GM06990 (cell line): ENCODE data around the gene AHNAK2.
A peak's percentile ranks its signal among the peaks of the same experiment; 100 is the strongest.

Source experiments
- DNase-seq: peaks from one replicate; pipeline ENCODE4 v3.0.0-alpha.2; 2011; ENCODE audit not compliant: insufficient read length; ENCODE audit errors: extremely low read depth
- H3K27me3 ChIP-seq: replicated peaks from 2 replicates; pipeline ENCODE4 v1.6.0; 2011; ENCODE audit warnings: low read length; ENCODE audit not compliant: control insufficient read depth, insufficient read depth
- H3K36me3 ChIP-seq: 2 replicates; pipeline ENCODE4 v1.5.1; 2011; ENCODE audit warnings: low read length; ENCODE audit not compliant: control insufficient read depth, insufficient read depth
- H3K4me3 ChIP-seq: replicated peaks from 2 replicates; pipeline ENCODE4 v1.5.1; 2011; ENCODE audit warnings: low read depth, mild to moderate bottlenecking, control low read depth, low read length
- CTCF ChIP-seq: IDR thresholded peaks from 2 replicates; pipeline ENCODE4 v1.5.1; 2011; ENCODE audit warnings: low read length, control low read depth, mild to moderate bottlenecking, inconsistent platforms; ENCODE audit not compliant: insufficient read depth, poor library complexity, severe bottlenecking

The AHNAK2 gene

GRCh38 chr14:105019861-105020814, 42.0 kb upstream of the AHNAK2 start:
- peak overlapping the region; percentile 76 for H3K4me3 ChIP-seq
- no peaks in the 10 kb centered on the region for H3K27me3 ChIP-seq
- peaks cover 1% of the 10 kb centered on the region for H3K36me3 ChIP-seq
- peak; percentile 5 for TF ChIP-seq CTCF
- peak; percentile 72 for DNase-seq

GRCh38 chr14:105018414-105018813, 40.2 kb upstream of the AHNAK2 start:
- DNase-seq, result no peak
- Histone ChIP-seq H3K27me3 (no peaks in the 10 kb centered on the region), H3K4me3 (peak overlapping the region; percentile 76), H3K36me3 (peaks cover 1% of the 10 kb centered on the region)
- no peak for TF ChIP-seq CTCF

- TF ChIP-seq CTCF, result no peak
- Histone ChIP-seq H3K36me3 (peaks cover 12% of the 10 kb centered on the region), H3K4me3 (no peak overlapping the region), H3K27me3 (no peaks in the 10 kb centered on the region)
- DNase-seq, result no peak
Measured at GRCh38 chr14:105015905-105016304, 37.7 kb upstream of the AHNAK2 start.

GRCh38 chr14:105015242-105015641, 37.1 kb upstream of the AHNAK2 start:
- Histone ChIP-seq H3K36me3 (peaks cover 14% of the 10 kb centered on the region), H3K4me3 (peak overlapping the region; percentile 23), H3K27me3 (no peaks in the 10 kb centered on the region)
- no peak for DNase-seq
- no peak for TF ChIP-seq CTCF

GRCh38 chr14:105014631-105015030, 36.5 kb upstream of the AHNAK2 start:
- peaks cover 18% of the 10 kb centered on the region for H3K36me3 ChIP-seq
- no peak for DNase-seq
- TF ChIP-seq CTCF, result no peak
- H3K27me3 ChIP-seq, result no peaks in the 10 kb centered on the region
- peak overlapping the region; percentile 44 for H3K4me3 ChIP-seq
